Small intestine (tissue), 7 donors: Measurements from ENCODE around the gene ACSBG1. TPM values are rescaled to one million over a fixed set of nuclear protein-coding genes. Genes with fewer than 3 reads are reported as not detected.

ENCODE experiments used
- DNase-seq, 2 donors: peaks; one replicate each; pipeline versions ENCODE4 v3.0.0 to v3.0.0-alpha.2; 2013
- FAIRE-seq: peaks from 2 replicates; lab custom pipeline; 2012; peaks lifted over from hg19 to GRCh38; lab: Jason Lieb, UNC
- H3K27ac ChIP-seq, 3 donors: one replicate each; pipeline ENCODE4 v1.5.1; 2013; ENCODE audit warnings: low read length in 2 of 3, mild to moderate bottlenecking in 2 of 3, control low read depth in 1 of 3, inconsistent platforms in 1 of 3, low read depth in 1 of 3, moderate library complexity in 1 of 3
- H3K27me3 ChIP-seq, 3 donors: one replicate each; pipeline ENCODE4 v1.6.1; 2013; ENCODE audit warnings: low read length in 3 of 3, inconsistent platforms in 1 of 3; ENCODE audit not compliant: control insufficient read depth in 3 of 3, insufficient read depth in 3 of 3
- H3K36me3 ChIP-seq, 3 donors: one replicate each; pipeline ENCODE4 v1.6.1; 2013; ENCODE audit warnings: low read length in 3 of 3, inconsistent platforms in 1 of 3, low read depth in 1 of 3, mild to moderate bottlenecking in 1 of 3, moderate library complexity in 1 of 3; ENCODE audit not compliant: control insufficient read depth in 3 of 3, insufficient read depth in 2 of 3
- H3K4me1 ChIP-seq, 3 donors: one replicate each; pipeline ENCODE4 v1.6.1; 2013; ENCODE audit warnings: low read length in 2 of 3, inconsistent platforms in 1 of 3, low read depth in 1 of 3, mild to moderate bottlenecking in 1 of 3, moderate library complexity in 1 of 3; ENCODE audit not compliant: control insufficient read depth in 3 of 3, insufficient read depth in 2 of 3
- H3K4me3 ChIP-seq, 3 donors: one replicate each; pipeline ENCODE4 v1.5.1; 2013; ENCODE audit warnings: low read length in 3 of 3, control low read depth in 1 of 3, inconsistent platforms in 1 of 3, low read depth in 1 of 3, mild to moderate bottlenecking in 1 of 3, moderate library complexity in 1 of 3
- H3K9me3 ChIP-seq, 2 donors: one replicate each; pipeline ENCODE4 v1.6.1; 2013; ENCODE audit warnings: low read depth in 1 of 2, low read length in 1 of 2; ENCODE audit not compliant: control insufficient read depth in 2 of 2, insufficient read depth in 1 of 2
- WGBS, 3 donors: extraction: QIAGEN DNeasy Blood & Tissue Kit; methylation state at CpG; one replicate each; pipeline ENCODE4 v1.1.7; 2013; 5-methylcytosine and 5-hydroxymethylcytosine counted together
- polyA plus RNA-seq, 4 donors: library from polyadenylated mRNA; stranded (reverse) in 3 of 4; unstranded in 1 of 4; fragments of 200-250 nt in 3 of 4; fragments of 120-200 nt in 1 of 4; gene quantifications; one replicate each; pipeline versions ENCODE4 v1.2.1 to v1.2.3, GENCODE V29; 2013
- donor health status: healthy with polysubstance abuse.
- donor health status: control.
- donor health status: control.
- donor health status: Bipolar disorder and iron deficiency.
- donor health status: healthy.

The ACSBG1 gene
- polyA plus RNA-seq, 4 donors, result 0.54 to 0.67 (median 0.55) TPM

DNA sequence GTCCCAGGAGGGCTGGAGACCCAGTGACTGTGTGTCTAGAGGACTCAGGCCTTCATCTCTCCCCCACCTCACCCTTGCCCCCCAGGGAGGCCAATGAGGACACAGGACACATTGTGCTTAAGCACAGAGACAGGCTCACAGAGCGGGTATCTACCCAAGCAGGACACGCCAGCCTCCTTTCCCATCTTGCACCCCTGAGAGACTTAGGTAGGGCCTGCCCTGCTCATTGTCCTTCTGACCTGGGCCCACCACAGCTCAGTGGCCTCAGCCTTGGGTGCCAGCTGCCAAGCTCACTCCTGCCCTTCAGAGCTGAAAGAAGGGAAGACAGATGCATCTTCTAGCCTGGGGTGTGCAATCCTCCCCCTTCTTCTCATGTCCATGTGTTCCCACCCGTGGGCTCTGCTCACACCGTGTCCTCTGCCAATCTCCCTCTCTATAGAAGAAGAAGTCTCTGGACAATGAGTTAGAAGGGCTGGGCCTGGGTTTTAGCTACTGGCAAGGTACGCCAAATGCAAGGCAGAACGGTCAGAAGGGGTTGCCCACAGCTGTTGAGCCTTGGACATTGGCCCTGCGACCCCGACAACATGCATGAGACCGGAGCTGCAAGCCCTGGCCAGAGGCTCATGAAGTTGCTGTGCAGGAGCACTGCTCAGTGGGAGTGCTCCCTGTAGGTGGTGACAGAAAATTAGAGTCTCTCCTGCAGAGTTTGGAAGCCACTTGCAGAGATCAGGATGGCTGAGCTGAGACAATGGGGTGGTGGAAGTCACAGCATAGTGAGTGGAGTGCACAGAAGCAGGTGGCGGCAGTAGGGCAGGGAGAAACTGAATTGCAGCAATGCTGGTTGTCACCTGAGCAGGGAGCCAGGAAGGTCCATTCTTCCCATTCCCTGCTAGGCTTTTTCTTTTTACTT is 32.8 kb downstream of the ACSBG1 start:
- FAIRE-seq (no peak), DNase-seq (no peak)
- H3K27ac ChIP-seq, result no peak overlapping the region
- no peaks in the 10 kb centered on the region for H3K27me3 ChIP-seq
- H3K9me3 ChIP-seq, result no peaks in the 10 kb centered on the region
- H3K36me3 ChIP-seq, result no peaks in the 10 kb centered on the region
- peaks cover 0 to 20% (median 2%) of the 10 kb centered on the region in 3 donors for H3K4me1 ChIP-seq
- WGBS, 3 donors, result 76 to 86% (median 78%) methylated on average over 10 of the region's 10 CpGs
- H3K4me3 ChIP-seq, result no peak overlapping the region

DNA sequence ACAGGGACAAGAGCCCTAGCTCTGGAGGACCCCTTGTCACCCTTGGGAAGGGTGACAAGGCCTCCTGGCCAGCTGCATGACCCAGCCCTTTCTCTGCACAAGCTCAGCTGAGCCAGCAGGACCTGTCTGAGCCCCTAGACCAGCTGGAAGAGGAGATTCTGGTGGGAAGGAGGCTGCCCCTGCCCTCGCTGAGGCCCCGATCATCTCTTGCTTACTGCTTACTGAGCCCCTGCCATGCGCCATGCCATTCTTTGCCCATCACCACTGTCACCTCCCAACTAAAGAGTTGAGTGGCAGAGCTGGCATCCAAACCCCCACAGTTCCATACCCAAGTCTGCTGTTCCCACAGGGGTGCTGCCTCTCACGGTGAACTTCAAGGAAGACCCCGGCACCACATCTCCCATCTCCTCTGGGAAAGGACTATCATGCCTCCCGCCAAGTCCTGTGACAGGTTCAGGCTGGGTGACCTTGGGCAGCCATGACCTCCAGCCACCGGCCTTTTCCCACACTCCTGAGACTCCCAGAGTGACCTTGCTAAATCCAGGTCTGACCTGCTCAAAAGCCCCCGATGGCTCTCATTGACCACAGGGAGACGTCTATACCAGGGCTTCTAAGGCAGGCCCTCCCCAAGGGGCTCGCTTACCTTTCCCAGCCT is 34.0 kb downstream of the ACSBG1 start:
- no peaks in the 10 kb centered on the region for H3K27me3 ChIP-seq
- H3K4me3 ChIP-seq, result no peak overlapping the region
- FAIRE-seq (no peak), DNase-seq (no peak)
- H3K27ac ChIP-seq, result no peak overlapping the region
- no peaks in the 10 kb centered on the region for H3K9me3 ChIP-seq
- no peaks in the 10 kb centered on the region for H3K36me3 ChIP-seq
- 92 to 98% (median 94%) methylated on average over 10 of the region's 10 CpGs for WGBS, 3 donors
- H3K4me1 ChIP-seq, result peaks cover 0 to 20% (median 2%) of the 10 kb centered on the region in 3 donors

DNA sequence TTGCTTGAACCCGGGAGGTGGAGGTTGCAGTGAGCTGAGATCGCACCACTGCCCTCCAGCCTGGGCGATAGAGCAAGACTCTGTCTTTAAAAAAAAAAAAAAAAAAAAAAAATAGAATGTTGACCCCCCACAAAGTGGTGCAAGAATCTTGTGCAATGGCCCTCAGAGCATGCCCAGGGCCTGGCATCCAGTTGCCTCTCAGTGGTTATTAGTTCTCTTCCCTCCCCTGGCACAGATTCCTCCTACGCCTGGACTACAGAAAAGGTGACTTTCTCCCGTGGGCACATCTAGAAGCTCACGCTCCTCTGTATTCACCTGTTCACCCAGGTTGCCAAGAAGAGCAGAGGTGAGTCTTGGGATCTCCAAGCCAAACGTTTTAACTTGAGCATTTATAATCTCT is 36.7 kb downstream of the ACSBG1 start:
- Histone ChIP-seq H3K36me3 (no peaks in the 10 kb centered on the region), H3K4me1 (no peaks in the 10 kb centered on the region), H3K27ac (no peak overlapping the region), H3K9me3 (no peaks in the 10 kb centered on the region), H3K4me3 (no peak overlapping the region), H3K27me3 (no peaks in the 10 kb centered on the region)
- FAIRE-seq (no peak), DNase-seq (no peak)
- WGBS, 3 donors, result 66 to 71% (median 69%) methylated on average over 7 of the region's 7 CpGs

DNA sequence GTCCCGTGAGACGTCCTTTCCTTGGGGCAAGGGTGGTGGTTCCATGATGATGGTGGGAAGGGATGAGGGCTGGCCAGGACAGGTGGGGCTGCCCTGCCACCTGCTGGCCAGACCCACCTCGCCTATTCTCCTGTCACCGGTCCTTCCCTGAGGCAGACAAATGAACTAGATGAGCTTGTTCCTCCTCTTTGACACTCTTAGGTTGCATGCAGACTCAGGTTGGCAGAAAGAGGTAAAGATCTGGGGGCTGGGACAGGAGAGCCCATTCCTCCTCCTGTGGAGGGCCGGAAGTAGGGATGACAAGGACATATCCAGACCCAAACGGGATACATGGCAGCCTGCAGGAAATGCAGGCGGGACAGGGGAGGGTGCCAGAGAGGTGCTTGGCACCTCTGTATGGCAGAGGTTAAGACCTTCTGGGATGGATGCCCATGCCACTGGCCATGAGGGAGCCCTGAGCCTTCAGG is 38.6 kb downstream of the ACSBG1 start:
- 19 to 28% (median 25%) methylated on average over 7 of the region's 7 CpGs for WGBS, 3 donors
- FAIRE-seq, result no peak
- no peaks in the 10 kb centered on the region for H3K4me1 ChIP-seq
- no peaks in the 10 kb centered on the region for H3K36me3 ChIP-seq
- no peaks in the 10 kb centered on the region for H3K9me3 ChIP-seq
- H3K27me3 ChIP-seq, result no peaks in the 10 kb centered on the region
- no peak overlapping the region for H3K4me3 ChIP-seq
- H3K27ac ChIP-seq, result no peak overlapping the region
- peak; percentile 67 to 68 for DNase-seq

DNA sequence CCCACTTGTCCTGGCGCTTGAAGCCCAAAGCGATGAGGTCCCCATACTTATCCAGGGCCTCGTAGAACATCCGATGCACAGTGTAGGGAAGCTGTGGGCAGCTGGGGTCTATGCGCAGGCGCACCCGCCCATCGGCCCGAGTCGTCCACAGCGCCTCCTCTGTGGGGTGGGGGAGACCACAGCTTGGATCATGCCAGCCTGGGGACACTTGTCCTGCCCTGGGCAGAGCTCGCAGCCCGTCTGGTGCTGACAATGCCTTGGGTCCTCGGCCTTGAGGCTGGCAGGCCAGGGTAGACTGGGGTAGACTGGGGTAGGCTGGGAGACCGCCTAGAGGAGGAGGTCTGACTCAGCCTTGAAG is 39.8 kb downstream of the ACSBG1 start:
- H3K4me1 ChIP-seq, result no peaks in the 10 kb centered on the region
- WGBS, 3 donors, result 91 to 95% (median 94%) methylated on average over 15 of the region's 15 CpGs
- no peak overlapping the region for H3K4me3 ChIP-seq
- H3K27me3 ChIP-seq, result no peaks in the 10 kb centered on the region
- no peak for FAIRE-seq
- no peak for DNase-seq
- H3K9me3 ChIP-seq, result no peaks in the 10 kb centered on the region
- H3K27ac ChIP-seq, result no peak overlapping the region
- no peaks in the 10 kb centered on the region for H3K36me3 ChIP-seq

DNA sequence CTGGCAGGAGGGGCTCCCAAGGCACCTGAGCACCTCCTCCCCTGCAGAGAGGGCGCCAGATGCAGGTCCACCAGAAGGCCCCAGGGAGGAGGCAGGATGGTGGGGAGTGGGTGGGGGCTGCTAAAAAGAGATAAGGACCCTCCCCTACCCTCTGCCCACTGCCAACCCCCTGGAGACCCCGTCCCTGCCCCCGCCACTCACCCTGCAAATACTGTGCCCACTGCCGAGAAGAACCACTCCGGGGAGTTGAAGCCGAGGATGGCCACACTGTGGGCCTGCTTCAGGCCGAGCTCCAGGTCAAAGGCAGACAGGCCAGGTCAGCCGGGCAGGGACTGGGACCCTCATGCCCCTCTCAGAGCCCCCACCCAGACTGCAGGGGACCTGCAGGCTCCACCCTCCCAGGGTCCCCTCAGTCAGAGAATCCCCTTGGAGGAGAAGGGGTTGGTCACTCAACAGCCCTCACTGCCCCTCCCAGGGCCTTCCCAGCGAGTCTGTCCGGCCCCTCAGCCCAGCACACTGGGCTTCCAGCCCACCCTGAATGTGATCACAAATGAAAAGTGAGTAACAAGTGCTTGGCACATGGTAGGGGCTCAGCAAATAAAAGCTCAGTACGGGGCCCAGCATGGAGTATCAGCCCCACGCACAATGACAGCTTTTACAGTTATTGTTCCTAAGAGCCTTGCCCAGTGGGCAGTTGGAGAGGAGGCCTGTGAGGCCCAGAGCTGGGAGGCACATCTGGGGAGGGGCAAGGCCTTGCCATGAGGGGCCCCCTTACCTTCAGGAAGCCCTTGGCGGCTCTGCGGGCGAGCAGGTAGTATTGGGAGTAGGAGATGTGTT is 40.4 kb downstream of the ACSBG1 start:
- no peak overlapping the region for H3K4me3 ChIP-seq
- H3K36me3 ChIP-seq, result no peaks in the 10 kb centered on the region
- WGBS, 3 donors, result 85 to 89% (median 88%) methylated on average over 14 to 15 of the region's 15 CpGs
- DNase-seq, result no peak
- H3K27ac ChIP-seq, result no peak overlapping the region
- H3K9me3 ChIP-seq, result no peaks in the 10 kb centered on the region
- no peaks in the 10 kb centered on the region for H3K4me1 ChIP-seq
- no peaks in the 10 kb centered on the region for H3K27me3 ChIP-seq
- FAIRE-seq, result no peak

DNA sequence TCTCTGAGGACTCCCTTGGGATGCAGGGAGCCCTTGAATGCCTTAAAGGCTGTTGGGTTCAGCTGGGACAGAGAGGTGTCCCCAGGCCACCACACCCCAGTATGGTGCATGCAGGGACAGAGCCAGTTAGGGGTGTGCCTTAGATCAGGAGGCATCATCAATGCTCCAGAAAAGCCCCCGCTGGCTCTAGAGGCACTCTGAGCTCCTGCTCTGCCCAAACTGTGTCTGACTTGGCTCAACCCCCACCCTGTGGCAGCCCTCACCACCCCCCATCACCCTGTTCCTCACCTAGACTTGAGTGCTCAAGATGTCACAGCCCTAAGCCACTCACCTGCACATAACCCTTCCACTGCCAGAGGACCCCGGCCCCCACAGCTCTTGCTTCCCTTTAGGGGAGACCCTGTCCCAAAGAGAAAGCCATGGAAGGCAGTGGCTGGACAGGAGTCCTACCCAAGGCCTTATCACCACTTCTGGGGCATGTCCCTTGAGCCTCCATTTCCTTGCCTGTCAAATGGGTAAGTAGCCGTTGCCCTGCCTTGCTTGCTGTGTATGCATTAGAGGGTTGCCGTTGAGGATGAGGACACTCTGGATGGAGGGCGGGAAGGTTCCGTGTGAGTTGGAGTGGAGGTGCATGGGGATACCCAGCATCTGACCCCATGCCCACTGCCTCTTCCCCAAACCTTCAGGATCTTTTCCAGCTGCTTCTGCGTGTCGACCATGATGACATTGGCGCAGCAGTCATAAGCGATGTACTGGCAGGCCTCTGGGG is 41.4 kb downstream of the ACSBG1 start:
- H3K27ac ChIP-seq, result no peak overlapping the region
- H3K9me3 ChIP-seq, result no peaks in the 10 kb centered on the region
- FAIRE-seq (no peak), DNase-seq (no peak)
- no peaks in the 10 kb centered on the region for H3K4me1 ChIP-seq
- H3K36me3 ChIP-seq, result no peaks in the 10 kb centered on the region
- WGBS, 3 donors, result 93 to 94% (median 93%) methylated on average over 10 of the region's 10 CpGs
- H3K27me3 ChIP-seq, result no peaks in the 10 kb centered on the region
- no peak overlapping the region for H3K4me3 ChIP-seq
